ENCODE measurements around the gene CELF1.
"Not testable (repeated sequence)": the region's sequence is repeated elsewhere in the genome, so short reads cannot be mapped to it uniquely, and the experiment has no call there.

CELF1 gene

DNA sequence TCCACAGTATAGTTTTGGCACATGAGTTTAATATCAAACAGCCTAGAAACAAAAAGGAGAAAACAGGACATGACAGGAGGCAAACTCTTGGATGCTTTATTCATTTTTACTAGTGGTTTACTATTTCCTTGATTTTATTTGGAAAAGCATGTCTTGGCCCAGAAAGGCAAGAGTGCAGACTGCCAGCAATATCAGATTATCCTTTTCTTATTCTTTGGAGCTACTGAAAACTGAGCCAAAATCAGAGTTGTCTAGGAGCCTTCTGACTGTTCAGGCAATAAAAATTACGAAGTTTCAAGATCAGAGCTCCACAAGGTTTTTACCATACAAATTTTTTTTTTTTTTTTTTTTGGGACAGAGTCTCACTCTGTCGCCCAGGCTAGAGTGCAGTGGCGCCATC, 16.0 kb downstream of the CELF1 start:
- no peak for DNase-seq

DNA sequence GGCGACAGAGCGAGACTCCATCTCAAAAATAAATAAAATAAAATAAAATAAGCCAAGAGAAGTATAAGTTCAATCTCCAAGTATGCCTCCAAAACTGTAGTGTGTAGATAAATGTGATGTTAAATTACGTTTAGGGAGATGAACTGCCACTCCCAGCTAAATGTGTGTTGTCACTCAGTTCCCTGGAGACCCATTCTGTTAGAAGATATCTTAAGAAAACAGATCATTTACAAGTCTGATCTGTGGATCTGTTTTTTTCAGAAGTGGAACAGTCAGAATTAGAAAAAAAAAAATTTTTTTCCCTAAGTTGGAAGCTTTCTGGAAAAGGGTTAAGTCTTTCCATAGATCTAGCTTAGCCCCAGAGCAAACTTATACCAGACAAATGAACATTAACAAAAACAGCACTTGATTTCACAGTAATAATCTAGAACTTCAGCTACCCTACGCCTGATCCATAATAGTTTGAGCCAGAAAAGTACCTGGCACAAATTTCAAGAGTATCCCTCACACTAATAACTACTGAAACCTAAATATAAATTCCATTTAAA, 18.2 kb downstream of the CELF1 start:
- DNase-seq: no peak

DNA sequence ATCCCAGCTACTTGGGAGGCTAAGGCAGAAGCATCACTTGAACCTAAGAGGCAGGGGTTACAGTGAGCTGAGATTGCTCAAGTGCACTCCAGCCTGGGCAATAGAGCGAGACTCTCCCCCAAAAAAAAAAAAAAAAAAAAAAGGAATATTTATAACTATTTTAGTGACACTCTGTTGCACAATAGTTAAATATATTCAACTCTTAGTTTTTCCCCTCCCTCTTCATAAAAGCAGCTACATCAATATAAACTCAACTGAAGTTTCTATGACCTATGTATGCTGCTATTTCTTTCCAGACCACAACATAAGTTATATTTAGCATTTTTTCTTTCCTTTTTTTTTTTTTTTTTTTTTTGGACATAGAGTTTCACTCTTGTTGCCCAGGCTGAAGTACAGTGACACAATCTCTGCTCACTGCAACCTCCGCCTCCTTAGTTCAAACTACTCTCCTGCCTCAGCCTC, 19.2 kb downstream of the CELF1 start:
- DNase-seq: no peak

DNA sequence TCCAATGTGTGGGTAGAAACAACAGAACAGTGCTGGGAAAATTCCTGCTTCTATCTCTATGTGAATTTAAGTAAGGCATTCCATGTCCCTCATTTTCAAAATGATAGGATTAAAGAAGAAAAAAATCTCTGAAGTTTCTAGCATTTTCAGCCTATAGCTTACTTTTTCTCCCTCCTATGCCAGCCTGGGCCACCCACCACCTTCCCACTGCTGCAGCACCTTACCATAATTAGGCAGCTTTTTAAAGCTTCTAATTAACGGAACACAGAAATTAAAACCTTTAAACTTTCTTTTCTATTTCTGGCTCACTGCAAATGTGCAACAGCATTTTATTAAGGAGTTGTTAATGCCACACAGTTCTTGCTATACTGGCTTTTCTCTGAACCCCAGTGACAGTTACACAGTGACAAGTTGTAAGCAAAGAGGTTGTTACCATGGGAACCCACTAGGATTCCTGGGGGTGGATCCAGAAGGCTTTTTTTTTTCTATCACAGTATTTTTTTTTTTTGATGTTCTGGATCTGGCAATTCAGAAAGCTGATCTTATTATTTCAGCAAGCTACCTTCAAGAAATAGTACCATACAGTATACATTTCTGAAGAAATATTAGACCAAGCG, 20.2 kb downstream of the CELF1 start:
- no peak for DNase-seq

DNA sequence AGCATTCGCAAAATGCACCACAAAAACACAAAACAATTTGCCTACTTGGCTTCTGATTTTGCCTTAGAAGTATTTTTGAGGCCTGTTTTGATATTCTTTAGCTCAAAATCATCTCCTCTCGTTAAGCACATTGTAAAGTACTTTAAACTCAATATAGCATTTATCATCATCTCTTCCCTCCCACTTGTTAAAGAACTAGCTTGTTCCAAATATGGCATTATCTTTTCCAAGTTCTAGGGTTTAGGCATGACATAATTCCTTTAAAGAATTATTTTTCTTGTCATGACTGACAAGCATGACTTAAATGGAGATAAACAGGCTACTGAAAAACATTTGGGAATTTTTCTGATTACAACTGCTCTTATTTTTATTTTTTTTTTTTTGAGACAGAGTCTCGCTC, 21.3 kb downstream of the CELF1 start:
- DNase-seq: no peak

DNA sequence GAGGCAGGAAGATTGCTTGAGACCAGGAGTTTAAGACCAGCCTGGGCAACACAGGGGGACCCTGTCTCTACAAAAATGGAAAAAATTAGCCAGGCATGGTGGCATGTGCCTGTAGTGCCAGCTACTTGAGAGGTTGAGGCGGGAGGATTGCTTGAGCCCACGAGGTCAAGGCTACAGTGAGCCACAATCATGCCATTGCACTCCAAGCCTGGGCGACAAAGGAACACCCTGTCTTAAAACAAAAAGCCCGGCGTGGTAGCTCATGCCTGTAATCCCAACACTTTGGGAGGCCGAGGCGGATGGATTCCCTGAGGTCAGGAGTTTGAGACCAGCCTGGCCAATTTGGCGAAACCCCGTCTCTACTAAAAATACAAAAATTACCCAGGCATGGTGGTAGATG, 22.2 kb downstream of the CELF1 start:
- DNase-seq: not testable (repeated sequence)

DNA sequence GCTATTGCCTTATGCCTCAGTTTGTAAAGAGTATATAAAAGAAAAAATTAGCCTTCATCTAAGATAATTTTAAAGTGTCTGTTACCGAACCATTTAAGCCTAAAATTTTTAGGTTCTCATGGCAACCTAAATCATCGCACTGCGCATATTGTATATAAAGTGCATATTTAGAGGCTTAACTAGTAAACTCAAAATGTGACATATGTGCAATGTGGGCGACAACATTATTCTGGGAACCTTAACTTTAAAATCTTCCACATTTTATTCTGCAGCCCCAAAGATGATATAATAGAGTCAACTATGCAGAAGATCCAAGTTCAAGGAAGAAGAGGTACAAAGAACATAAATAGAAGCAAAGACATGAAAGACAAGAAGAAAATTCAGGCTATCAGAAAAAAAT, 23.0 kb downstream of the CELF1 start:
- no peak for DNase-seq

DNA sequence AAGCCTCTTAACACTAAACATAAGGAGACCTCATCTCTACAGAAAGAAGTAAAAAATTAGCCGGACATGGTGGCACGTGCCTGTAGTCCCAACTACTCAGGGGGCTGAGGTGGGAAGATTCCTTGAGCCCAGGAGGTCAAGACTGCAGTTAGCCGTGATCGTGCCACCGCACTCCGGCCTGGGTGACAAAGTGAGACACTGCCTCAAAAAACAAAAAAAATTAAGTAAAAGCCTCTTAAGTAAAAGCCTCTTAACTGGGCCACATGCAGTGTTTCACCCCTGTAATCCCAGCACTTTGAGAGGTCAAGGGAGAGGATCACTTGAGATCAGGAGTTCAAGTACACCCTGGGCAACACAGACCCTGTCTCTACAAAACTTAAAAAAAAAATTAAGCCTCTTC, 25.7 kb downstream of the CELF1 start:
- DNase-seq: no peak

DNA sequence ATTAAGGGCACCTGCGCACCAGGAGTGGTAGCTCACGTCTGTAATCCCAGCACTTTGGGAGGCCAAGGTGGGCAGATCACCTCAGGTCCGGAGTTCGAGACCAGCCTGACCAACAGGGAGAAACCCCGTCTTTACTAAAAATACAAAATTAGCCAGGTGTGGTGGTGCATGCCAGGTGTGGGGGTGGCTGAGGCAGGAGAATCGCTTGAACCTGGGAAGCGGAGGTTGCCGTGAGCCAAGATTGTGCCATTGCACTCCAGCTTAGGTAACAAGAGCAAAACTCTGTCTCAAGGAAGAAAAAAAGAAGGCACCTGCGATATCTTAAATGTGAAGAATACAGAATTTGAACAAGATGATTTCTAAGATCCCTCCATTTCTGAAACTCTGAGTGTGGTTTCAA, 26.9 kb downstream of the CELF1 start:
- not testable (repeated sequence) for DNase-seq

DNA sequence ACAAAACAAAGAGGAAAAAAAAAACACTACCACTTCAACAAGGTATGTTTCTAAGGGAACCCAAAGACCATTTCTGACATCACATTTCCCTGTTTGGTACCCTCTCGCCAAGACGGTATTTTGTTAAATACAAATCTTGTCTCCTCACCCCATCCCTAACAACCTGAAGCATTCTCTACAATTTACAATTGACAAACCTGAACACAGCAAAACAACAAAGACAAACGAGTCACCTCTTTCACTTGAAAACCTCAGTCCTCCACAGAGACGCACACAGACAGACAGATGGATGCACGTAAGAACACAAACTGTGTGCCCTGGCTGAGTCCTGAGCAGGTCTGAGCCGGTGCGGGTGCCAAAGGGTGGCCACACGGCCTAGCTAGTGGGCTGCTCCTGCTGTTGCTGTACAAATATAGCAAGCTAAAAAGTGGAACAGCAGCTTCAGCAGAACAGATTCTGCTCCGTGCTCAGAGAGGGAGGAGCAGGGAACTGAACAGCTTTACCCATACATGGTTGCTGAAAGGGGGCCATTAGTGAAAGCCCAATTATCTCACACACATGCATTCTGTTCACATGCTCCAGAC, 28.5 kb downstream of the CELF1 start:
- DNase-seq: no peak

DNA sequence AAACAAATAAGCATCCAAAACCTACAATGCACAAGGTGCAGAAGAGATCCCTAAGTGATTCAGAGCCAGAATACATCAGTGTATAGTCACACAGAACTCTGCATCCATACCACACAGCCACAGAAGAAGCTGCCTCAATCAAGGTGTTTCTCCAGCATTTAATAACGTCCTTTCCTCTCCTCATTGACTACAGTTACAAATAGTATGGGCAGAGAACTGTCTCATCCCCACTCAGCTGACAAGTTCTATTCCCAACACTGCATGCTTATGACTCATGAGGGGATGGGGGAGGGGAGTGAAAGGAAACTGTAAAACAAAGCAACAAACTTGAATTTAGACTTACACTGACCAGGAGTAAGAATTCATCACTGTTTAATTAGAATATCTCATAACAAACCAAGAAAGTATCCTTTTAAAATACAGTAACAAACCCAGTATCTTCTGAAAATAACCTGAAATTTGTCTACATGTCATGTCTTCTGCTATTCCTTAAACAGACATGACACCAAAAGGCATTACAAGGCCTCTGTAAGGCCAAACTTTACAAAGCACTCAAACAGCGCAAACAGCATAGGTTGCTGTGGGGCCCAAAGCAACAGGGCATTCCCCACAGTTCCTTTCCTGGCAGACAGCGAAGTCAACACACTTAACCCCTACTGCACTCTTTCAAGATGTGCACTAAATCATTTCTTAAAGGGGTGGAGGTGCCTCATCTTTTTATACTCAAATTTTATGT, 29.3 kb downstream of the CELF1 start:
- DNase-seq: peak in 2 of 4 experiments; percentile 6 to 24

DNA sequence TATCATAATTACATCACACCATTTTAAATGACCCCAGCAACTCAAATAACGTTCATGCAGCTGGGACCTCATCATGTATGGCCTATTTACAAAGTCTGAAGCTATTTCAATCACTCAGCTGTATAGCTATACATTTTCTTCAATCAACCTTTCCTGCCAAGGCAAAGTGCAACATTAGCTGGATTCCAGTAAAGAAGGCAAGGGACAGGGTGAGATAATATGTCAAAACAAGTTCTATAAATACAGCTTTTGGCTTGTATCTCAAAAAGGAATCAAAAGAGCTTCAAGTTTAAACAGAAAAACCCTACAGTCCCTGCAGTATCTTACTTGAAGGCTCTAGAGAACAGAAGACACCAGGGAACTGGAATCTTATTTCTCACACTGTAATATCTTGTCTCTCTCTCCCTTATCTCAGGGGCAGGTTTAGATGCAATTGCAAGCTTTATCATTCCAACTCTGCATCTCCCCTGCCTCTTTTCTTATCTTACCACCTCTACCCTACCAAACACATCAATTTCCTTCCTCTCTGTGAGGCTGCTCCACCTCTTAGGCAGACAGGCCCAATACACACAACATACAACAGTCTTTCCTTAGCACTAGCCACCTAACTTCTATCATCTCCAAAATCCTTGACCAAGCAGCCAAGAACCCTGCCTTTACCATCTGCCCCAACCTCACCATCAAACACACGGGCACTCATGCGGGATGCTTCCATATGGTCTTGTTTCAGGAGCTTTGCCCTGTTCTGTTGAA, 34.5 kb downstream of the CELF1 start:
- no peak for DNase-seq

DNA sequence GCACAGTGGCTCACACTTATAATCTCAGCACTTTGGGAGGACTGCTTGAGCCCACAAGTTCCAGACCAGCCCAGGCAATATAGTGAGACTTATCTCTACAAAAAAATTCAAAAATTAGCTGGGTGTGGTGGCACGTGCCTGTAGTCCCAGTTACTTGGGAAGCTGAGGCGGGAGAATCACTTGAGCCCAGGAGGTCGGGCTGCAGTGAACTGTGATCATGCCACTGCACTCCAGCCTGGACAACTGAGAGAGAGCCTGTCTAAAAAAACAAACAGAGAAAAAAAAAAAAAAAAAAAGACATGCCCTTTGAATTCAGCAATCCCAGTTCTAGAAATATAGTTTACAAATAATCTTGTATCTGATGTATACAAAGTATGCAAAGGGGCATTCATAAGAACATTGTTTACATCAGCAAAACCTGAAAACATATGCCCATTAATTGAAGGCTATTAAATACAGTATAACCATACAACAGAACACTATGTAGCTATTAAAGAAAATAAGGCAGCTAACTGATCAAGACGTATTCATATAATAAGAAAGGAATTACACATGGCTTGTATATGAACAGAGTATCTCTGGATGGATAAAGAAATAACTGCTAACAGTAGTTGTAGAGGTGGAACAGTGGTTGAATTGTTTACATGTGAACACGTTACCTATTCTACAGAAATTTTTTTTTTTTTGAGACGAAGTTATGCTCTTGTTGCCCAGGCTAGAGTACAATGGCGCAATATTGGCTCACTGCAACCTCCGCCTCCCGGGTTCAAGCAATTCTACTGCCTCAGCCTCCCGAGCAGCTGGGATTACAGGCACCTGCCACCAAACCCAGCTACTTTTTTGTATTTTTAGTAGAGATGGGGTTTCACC, 35.7 kb downstream of the CELF1 start:
- no peak for DNase-seq

DNA sequence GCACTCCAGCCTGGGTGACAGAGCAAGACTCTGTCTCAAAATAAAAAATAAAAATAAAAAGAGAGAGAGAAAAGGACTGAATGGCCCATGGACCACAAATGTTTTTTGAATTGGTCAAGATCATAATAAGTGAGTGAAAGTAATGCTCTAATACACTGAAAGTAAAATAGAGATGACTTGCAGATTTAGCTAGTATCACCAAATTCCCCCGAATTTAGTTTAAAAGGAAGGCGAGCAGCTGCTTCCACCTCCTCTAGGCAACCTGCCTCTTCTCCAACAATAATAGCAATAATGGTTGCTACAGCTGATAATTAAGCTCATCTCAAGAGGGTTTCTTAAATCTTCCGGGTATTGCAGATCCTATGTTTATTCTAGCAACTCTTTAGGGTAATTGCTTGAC, 36.8 kb downstream of the CELF1 start:
- DNase-seq: no peak

DNA sequence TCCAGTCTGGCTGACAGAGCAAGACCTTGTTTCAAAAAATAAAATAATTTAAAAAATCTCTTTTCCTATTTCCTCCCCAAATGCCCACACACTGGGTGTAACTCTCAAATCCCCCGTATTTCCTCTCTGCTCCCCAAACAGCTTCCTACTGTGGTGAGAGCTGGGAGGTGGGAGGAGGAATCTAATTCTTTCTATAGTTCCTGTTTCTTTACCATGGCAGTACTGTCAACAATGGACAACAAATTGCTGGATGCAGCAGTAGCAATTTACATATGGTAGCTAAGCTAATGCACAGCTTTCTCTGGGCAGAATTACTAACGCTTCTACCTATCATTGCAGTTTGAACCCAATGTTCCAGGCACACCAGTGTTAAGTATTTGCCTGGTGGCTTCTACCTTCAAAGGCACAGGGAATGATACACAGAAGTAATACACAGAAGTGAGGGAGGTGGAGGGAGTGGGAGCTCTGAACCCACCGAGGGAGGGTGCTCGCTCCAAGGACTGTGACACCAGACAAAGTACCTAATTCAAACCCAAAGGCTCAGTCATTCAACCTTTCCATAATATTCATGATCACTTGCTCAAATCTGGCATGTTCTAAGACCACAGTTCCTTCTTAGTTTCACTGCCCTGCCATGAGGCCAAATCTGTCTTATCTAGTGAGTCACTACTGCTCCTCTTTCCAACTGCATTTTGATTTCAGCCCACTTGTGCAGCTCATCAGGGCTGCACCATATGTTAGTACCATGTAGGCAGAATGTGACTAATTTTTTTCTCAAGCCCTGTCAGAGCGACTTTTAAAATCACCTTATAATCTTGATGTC, 37.9 kb downstream of the CELF1 start:
- DNase-seq: no peak

DNA sequence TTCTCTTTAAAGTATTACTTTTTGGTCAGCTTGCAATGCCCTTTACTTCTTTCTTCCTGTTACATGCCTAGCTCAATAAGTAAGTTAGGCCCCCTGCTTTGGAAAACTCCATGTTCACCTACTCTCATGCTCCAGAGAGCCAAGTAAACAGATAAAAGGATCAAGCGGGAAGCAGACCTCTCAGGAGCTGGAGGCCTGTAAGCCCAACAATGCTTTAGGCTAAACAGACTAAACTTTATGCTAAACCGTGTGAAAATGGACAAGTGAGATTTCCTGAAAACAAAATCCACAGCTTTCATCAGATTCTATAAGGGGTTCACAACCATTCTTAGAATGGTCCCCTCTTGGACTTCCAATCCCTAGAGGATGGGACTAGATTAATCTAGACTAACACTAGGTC, 40.2 kb downstream of the CELF1 start:
- no peak for DNase-seq

DNA sequence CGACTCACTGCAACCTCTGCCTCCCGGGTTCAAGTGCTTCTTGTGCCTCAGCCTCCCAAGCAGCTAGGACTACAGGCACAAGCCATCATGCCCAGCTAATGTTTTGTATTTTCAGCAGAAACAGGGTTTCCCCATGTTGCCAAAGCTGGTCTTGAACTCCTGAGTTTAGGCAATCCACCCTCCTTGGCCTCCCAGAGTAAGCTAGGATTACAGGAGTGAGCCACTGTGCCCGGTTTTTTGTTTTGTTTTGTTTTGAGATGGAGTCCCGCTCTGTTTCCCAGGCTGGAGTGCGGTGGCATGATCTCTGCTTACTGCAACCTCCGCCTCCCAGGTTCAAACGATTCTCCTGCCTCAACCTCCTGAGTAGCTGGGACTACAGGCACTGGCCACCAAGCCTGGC, 41.0 kb downstream of the CELF1 start:
- no peak for DNase-seq

DNA sequence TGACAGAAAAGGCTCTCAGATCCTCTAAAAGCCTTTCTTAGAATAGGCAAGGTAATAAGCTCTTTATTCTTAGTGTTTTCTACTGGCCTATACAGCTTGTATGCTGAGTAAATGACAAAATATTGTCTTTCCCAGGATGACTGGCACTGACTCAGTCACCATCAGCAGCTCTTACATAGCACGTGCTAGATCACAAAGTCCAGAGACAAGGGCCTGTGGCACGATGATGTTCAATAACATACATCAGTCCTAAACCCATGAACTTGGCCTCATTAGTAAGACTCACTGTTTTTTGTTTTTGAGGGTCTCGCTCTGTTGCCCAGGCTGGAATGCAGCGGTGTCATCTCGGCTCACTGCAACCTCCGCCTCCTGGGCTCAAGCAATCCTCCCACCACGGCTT, 42.7 kb downstream of the CELF1 start:
- DNase-seq: no peak

DNA sequence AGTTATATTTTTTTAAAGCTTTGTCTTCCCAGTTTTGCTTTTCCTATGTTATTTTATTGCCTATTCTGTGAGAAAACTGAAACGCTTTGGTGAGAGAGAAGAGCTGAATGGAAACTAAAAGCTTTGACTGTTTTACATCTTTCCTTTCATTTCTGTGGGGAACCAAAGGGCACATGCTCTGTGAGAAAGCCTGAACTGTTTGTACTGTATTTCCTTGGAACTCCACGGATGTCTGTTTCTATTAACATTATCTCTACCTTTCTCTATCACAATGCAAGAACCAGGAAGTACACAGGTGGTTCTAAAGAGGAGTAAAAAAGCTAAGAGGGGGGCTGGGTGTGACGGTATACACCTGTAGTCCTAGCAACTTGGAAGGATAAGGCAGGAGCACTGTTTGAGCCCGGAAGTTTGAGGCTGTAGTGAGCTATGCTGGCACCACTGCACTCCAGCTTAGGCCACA, 43.8 kb downstream of the CELF1 start:
- no peak for DNase-seq

DNA sequence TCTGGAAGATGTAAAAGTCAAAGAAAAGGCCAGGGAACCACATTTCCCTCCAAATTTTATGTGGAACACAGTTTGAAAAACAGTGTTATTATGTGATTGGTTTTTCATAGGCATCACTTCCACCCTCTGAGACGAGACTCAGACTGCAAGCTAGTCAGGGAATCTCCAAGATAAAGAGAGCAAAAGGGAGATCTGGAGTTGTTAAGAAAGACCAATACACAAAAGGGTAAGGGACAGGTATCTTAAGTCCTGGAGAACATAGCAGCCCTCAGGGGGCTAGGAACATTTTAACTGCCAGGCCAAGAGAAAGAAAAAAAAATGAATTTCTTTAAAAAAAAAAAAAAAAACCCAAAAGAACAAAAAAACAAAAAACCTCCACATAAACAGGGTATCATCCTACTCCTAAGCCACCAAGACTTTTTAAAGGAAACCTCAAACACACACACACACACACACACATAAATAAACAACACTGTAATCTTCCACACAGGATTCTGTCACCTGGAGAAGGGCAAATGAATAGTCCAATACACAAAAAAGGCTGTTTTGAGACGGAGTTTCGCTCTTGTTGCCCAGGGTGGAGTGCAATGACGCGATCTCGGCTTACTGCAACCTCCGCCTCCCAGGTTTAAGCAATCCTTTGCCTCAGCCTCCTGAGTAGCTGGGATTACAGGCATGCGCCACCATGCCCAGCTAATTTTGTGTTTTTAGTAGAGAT, 44.5 kb downstream of the CELF1 start:
- DNase-seq: no peak
